HG02943 (cell line): Measurements from ENCODE around the gene PARD3.
"Not testable (repeated sequence)": the region's sequence is repeated elsewhere in the genome, so short reads cannot be mapped to it uniquely, and the experiment has no call there.

Source experiments
- ATAC-seq: cut with Tn5 transposase; IDR thresholded peaks from one replicate; pipeline ENCODE4 v1.9.1; 2021; ENCODE audit warnings: mild to moderate bottlenecking, low read depth, moderate library complexity; ENCODE audit not compliant: unreplicated experiment

Gene PARD3

DNA sequence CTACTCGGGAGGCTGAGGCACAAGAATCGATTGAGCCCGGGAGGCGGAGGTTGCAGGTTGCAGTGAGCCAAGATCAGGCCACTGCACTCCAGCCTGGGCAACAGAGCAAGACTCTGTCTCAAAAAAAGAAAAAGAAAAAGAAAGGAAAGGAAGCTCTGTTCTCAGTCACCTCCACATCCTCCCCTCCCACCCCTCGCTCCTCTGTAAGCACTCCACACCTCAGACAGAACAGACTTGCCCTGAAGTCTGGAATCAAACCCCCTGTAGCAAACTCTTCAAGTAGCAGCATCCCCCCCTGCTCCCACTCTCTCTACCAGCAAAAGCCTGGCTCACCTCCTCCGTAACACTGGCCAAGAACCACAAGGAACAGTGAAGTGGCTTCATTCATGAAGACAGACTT lies 66.7 kb downstream of the PARD3 start:
- no peak for ATAC-seq

- ATAC-seq: no peak
Observed at GRCh38 chr10:34746094-34746493, 69.0 kb downstream of the PARD3 start.

DNA sequence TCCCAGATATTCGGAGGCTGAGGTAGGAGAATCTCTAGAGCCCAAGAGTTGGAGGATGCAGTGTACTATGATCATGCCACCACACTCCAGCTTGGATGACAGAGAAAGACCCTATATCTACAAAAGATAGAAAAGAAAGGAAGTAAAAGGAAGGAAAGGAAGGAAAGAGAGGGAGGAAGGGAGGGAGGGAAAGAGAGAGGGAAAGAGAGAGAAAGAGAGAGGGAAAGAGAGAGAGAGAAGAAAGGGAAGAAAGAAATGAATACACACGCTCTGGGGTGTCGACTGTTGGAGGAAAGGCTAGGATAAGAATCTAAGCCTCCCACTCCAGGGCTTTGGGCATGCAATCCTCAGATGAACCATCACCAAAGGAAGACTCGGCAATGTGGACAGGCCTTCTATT lies 69.9 kb downstream of the PARD3 start:
- ATAC-seq: no peak

- ATAC-seq: no peak
Observed at GRCh38 chr10:34744590-34744989, 70.5 kb downstream of the PARD3 start.

DNA sequence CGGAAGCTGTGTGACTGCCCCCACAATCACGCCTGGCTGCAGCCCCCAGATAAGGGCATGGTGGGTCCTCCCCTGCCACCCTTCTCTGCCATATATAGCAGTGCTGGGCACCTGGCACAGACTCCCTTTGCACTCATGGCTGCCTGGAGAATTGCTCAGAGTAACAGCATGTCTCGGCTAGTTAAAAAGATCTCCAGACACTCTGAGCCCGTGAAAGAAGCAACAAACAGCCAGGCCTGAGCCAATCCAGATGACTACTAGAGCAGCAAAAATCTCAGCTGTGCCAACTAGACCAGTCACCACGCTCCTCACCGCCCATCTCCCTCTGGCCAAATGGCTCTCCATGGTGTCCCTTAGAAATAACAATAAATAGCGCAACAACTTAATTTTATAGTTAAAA lies 71.3 kb downstream of the PARD3 start:
- no peak for ATAC-seq

- ATAC-seq: no peak
Observed at GRCh38 chr10:34742456-34742855, 72.6 kb downstream of the PARD3 start.

- ATAC-seq: not testable (repeated sequence)
Observed at GRCh38 chr10:34741087-34741486, 74.0 kb downstream of the PARD3 start.

DNA sequence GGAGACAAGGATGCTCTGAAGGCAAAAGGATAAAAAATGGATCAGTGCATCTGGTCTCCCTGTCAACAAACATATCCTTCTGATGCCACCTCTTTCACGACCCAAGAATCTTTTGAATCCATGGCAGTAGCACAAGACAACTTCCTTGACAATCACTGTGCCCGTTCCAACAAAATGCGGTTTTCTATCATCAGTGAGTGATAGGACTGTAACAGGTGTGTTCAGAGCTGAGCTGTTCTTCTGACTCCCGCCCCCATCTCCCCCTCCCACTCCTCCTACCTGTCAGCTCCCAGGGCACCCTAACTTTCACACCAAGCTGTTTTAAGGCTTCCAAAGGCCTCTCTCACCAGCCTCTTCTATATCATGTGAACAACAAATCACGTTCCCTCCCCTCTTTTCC lies 74.8 kb downstream of the PARD3 start:
- no peak for ATAC-seq

- ATAC-seq: no peak
Observed at GRCh38 chr10:34739915-34740314, 75.2 kb downstream of the PARD3 start.

DNA sequence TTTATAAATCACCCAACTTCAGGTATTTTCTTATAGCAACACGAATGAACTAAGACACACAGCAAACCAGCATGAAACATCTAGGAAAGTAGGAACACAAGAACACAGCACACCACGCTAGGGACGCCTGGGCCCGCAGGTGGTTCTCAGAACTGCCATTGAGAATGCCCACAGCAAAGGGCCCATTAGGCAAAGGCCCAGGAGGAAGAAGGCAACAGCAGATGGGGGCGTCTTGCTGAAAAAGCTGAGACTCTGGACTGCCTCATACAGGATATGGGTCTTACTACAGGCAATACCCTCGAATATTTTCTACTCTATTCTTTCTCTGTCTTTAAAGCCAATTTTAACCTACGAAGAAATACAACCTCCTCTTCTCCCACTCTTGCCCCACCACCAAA lies 77.3 kb downstream of the PARD3 start:
- ATAC-seq: no peak

- no peak for ATAC-seq
Observed at GRCh38 chr10:34736976-34737771, 77.9 kb downstream of the PARD3 start.

DNA sequence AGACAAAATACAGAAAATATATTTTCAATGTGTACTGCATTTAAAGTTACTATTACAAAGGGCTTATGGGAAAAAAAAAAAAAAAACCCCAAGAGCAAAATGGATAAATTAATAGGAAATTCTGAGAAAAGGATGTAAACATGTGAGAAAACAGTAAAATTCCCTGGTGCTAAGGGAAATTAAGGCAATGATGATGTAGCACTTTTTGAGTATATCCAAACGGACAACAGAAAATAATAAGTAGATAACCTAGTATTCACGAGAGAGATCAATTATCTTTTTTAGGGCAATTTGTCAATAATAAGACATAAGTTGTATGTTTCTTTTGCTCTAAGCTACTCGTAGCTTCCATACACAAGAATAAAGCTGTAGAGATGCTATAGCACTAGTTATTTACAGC lies 80.2 kb downstream of the PARD3 start:
- no peak for ATAC-seq

DNA sequence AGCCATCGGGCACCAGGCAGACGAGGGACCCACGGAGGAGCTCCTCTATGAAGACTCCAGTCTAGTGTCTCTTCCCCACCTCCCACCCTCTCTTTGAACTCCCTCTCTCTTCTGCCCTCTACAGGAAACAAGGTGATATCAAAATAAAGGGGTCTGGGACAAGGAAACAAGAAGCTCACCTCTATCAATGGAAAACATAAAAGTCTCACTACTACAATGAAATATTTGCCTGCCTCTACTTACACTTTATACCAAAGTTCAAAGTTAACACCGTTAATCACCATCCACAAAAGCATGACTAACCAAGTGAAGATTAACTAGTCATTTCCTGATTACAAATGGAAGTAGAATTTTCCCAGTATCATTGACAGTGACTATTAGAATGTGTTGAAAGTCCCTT lies 82.2 kb downstream of the PARD3 start:
- ATAC-seq: no peak

- no peak for ATAC-seq
Observed at GRCh38 chr10:34731885-34732701, 83.0 kb downstream of the PARD3 start.

DNA sequence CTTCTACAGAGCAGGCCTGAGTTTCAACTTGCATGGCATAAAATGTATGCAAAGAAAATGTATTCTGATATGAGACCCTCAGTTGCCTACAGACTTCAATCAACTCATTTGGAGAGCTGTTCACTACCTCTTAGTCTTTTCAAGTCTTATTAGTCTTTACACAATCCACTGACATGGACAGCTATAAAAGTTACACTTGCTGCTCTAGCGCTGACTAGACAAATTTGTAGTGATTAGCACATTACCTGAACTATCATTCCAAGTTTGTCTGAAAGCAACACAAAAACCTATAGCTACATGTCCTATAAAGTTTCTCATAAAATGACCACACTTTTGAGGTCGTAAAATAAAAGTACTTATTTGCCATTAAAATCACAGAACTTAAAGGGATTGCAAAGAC lies 83.9 kb downstream of the PARD3 start:
- ATAC-seq: no peak

DNA sequence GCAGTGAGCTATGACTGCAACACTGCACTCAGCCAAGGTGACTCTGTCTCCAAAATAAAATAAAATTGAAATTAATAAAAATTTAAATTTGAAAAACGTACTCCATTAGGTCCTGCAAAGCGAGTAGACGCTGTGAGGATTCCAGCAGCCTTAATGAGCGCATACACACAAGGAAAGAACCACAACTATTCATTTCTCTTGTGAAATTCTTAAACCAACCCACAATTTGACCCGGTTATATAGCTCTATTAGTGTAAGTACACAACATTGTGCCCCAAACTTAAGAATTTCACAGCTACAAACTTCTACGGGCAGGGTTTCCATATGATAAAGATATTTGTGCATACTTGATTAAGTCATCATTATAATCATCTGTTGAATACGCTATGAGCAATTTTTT lies 84.4 kb downstream of the PARD3 start:
- ATAC-seq: no peak

DNA sequence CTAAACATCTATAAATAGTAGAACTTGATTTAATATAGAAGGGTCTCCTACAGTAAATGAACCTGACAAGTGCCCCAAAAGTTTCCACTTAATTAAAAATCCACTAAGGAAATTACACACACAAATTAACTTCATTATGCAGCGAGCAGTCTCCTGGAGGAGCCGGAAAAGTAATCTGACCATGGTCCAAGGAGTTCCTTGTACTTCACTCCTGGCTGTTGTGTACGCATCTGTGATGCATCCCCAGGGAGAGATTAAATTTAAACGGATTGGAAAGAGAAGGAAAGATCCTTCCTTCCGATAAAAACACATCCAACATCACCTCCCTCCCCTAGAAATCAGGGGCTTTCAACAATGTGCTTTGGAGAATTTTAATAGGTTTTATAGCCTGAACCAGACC lies 85.5 kb downstream of the PARD3 start:
- ATAC-seq: no peak

DNA sequence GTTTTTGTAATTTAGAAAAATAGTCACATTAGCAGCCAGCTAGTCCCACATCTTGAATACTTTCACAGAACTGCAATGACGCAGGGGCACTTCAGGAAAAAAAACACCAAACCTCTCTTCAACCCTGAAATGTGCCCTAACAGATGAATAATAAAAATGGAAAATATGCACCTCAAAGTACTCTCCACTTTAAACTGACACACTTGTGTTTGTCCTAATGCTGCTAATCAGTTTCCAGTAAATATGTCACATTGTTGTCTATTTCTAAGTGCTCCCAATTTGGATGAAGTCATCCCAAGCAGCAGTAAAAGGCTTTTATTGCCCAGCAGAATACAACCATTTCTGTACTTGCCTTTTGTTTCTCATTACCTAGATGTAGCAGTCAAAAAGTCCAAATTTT lies 86.7 kb downstream of the PARD3 start:
- ATAC-seq: no peak

DNA sequence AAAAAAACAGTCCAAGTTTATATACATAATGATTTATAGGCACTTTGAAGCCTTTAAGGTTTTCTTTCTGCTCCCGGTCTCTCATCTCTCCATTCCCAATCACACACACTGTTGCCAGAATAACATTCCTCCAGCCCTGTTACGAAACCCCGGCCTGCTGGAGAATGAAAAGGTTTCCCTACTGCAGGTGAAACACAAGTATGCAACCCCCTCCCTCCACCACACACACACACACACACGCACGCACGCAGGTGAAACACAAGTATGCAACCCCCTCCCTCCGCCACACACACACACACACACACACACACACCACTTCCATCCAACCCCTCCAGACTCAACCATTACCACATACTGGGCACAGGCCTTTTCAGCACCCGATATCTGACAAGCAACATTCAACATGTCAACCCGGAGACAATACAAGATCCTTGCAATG lies 87.5 kb downstream of the PARD3 start:
- no peak for ATAC-seq

GRCh38 chr10:34726862-34727261 lies 88.2 kb downstream of the PARD3 start:
- ATAC-seq: no peak

GRCh38 chr10:34723750-34724149 lies 91.3 kb downstream of the PARD3 start:
- ATAC-seq: peak; percentile 68

- ATAC-seq: no peak
Observed at GRCh38 chr10:34722404-34722803, 92.7 kb downstream of the PARD3 start.
